Stimulated activated CD8-positive, alpha-beta memory T cell treated with anti-CD3 and anti-CD28 coated beads, Interleukin-15, amount 100 ng/mL, for 24 hours (primary cell): ENCODE results near the gene AMACR.
"Not testable (repeated sequence)": the region's sequence is repeated elsewhere in the genome, so short reads cannot be mapped to it uniquely, and the experiment has no call there.

ENCODE experiments used
- DNase-seq: peaks from one replicate; pipeline ENCODE4 v3.0.0-alpha.2; 2020; ENCODE audit warnings: low read depth

The AMACR gene

GRCh38 chr5:34037726-34038125 is 29.9 kb upstream of the AMACR start:
- DNase-seq: no peak

DNA sequence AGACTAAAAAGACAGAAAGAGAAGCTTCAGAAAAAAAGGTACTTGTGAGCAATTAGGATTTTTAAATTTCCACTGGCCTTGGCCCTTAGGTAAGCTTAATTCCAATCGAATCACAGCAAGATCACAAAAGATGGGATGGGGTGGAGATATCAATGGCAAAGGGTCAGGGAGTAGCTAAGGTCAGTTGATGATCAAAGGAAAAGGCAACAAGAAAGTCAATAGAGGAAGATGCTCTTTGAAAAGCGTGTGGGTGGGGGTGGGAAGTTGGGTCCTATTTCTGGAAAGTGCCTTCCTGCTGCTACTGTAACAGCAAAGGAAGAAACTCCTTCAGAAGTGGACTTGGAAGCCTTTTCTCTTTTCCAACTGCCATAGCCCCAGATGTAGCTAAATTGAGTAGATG is 27.9 kb upstream of the AMACR start:
- DNase-seq: no peak

DNA sequence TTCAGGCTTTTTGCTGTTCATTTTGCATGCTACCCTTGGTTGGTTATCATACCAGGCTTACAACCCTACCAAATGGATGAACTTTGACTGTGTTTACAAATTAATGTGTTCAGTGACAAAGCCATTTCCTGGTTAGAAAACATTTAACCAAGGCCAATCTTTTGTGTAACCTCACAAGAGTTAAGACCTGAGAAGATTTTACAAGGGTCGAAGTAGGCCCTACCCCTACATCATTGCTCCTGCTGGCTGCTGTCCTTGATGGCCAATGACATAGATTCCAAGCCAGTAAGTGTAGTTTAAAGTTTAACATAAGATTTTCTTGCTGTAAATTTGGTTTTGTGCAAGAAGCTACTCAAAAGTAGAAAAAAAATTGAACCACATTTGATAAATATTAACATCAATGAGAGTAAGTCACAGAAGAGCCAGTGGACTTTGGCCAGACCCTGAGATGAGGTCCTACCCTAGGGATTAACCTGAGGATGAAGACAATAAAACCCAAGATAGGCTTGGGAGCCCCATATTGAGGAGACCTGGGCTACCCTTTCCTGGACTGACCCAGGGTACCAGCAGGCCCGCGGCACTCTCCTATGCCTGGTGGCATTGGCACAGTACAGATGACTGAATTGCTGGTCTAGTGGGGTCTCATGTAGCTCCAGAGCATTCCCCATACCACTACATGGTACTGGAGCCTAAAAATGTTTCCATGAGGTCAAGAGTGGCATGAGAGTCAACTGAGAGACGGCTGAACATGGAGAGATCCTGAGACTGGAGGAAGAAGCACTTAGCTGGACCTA is 26.9 kb upstream of the AMACR start:
- DNase-seq: no peak

GRCh38 chr5:34031966-34032365 is 24.1 kb upstream of the AMACR start:
- DNase-seq: no peak

DNA sequence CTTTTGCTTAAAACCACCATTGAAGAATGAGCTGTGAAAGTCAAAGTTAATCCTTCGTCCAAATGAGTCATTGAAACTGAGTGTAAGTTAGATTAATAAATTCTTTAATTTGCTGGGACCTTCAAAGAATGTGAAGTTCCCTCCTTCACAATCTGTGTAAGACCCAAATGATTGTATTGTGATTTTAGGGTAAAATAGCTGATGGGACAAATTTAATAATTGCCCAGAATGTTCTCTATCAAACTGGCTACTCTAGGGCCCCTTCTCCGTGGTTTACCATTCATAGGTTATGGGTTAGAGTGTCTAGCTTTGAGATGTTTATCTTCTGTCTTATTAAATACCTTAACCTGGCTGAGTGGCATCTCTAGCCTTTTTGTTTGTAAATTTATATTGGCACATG is 23.3 kb upstream of the AMACR start:
- no peak for DNase-seq

DNA sequence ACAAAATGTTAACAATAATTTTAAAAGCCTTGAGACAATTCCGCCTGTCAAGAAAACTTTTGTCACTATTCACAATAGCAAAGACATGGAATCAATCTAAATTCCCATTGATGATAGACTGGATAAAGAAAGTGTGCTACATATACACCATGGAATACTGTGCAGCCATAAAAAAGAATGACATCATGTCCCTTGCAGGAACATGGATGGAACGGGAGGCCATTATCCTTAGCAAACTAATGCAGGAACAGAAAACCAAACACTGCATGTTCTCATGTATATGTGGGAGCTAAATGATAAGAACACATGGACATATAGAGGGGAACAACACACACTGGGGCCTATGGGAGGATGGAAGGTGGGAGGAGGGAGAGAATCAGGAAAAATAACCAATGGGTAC is 22.7 kb upstream of the AMACR start:
- DNase-seq: not testable (repeated sequence)

GRCh38 chr5:34030048-34030447 is 22.2 kb upstream of the AMACR start:
- DNase-seq: no peak

DNA sequence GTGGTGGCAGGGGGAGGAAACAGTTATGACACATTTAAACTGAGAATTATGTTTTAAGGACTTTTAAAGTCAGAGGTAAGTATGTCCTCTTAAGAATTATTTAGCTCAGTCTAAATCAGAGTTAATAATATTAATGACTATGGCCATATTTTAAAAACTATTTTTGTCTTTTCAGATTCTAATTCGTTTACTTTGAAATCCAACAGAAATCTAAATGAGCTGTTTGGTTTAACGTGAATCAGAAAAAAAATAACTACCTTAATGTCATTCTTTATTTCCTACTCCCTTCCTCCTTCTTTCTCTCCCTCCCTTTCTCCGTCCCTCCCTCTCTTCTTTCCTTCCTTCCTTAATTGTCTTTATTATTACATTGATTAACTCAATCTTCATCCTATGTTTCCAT is 20.5 kb upstream of the AMACR start:
- no peak for DNase-seq

- DNase-seq: no peak
Measured at GRCh38 chr5:34026089-34026761, 18.4 kb upstream of the AMACR start.

- DNase-seq: no peak
Measured at GRCh38 chr5:34022121-34022705, 14.4 kb upstream of the AMACR start.

DNA sequence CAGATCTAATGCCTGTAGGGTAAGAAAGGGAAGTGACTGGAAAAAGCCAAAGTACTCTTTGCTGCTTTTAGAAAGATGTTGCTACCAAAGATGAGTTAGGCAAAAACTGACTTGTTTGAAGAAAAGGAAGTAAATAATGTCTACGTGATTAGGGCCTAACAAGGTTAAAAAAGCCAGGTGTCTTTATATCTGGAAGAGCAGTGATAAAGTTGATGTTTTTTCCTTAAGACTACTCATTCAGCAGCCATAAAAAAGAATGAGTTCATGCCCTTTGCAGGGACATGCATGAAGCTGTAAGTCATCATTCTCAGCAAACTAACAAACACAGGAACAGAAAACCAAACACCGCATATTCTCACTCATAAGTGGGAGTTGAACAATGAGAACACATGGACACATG is 13.5 kb upstream of the AMACR start:
- DNase-seq: no peak

DNA sequence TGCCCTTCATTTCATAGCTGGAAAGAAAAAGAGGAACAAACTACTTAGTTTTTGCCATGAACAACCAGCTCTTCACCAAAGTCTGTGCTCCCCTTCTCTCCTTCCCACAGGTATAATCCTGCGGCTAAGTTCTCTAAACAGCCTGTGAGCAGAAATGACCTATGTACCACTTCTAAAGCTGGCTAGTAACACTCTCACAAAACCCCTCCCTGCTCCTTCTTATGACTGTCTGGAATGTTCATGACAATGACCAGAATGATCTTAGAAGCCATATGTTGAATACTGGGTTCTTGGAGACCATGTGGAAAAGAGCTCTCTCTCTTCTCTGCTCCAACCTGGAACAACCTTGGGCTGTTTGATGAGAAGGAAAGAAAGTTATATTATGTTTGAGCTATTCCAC is 12.9 kb upstream of the AMACR start:
- DNase-seq: no peak

DNA sequence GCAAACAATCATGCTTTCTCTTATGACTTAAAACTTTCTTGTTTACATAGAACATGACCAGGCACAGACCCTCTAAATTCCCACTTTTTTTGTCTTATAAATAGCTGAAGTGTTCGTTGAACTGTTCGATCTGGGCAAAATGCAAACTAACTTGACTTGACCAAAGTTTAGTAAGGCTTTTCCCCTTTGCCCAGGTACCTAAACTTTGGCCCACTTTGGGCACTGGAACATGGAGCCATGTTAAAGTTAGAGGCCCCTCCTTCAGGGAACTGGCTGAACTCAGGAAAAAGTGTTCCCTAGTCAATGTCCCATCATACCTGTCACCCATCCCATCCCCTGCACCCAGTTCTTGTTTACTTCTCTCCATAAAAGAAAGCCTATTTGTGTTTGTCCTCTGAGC is 9.4 kb upstream of the AMACR start:
- no peak for DNase-seq

DNA sequence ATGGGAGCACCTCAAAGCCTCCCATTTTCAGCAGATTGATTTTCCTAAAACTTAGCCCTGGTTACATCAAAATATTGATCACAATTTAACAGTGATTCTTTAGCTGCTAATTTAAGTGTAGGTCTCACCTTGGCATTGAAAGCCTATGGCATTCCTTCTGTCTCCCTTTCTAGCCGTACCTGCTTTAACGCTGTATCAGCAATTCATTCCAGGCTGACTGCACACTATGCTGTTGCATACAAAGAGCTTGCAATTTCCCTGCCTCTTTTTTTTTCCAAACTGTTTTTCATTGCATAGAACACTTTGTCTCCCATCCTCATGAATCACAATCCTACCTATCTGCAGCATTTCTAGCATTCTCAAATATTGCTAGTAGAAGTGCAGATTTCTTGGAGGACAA is 8.9 kb upstream of the AMACR start:
- no peak for DNase-seq

DNA sequence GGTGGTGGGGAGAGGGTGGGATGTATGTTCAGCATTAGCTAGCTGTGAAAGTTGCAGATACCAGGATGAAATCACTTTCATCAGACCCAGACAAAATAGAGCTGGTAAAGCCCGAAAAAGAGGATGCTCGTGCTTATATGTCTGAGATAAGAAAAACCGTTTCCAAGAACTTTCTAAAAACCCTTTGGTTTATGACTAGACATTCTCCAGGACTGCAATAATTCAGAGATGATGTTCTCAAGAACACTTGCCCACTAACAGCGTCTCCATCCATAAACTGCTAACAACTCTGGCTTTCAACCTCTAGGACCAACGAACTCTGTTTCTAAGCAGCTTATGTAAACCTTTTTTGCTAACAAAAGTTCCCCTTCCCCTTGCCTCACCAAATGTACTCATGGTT is 8.4 kb upstream of the AMACR start:
- no peak for DNase-seq

DNA sequence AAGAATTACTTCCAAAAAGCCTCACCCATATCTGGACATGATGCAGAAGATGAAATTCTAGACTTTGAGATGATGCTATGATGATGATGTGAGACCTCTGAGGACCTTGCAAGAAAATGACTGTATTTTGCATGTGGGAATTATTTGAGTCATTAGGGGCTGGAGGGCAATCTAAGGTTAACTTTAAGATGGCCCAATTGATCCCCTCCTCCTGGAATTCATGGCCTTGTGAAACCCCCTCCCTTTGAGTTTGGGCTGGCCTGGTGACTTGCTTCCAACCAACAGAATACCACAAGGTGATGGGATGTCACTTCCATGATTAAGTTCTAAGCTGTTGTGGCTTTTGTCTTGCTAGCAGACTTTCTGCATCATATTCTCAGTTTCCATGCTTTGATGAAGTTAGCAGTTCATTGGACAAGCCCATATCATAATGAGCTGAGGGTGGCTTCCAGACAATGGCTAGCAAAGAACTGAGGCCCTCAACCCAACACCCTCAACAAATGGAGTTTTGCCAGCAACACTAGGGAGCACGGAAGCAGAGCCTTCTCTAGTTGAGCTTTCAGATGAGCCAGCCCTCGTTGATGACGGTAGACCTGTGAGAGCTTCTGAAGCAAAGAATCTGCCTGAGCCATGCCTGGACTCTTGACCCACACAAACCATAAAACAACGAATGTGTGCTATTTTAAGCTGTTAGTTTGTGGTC is 7.4 kb upstream of the AMACR start:
- DNase-seq: no peak

DNA sequence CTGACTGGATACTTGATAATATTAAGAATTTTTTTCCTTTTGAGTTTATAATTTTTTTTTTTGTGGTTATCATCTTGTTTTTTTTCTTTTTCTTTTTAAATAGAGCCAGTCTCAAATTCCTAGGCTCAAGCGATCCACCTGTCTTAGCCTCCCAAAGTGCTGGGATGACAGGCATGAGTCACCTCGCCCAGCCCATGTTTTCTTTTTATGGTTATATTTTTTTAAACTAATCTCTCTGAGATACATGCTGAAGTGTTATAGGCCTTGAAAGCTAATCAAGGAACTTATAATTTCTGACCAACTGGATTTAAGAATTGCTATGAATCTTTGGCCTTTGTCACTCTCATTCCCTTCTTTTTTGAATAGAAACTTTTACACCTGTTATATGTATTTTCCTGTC is 6.8 kb upstream of the AMACR start:
- no peak for DNase-seq

- DNase-seq: no peak
Measured at GRCh38 chr5:34013547-34013946, 5.7 kb upstream of the AMACR start.

DNA sequence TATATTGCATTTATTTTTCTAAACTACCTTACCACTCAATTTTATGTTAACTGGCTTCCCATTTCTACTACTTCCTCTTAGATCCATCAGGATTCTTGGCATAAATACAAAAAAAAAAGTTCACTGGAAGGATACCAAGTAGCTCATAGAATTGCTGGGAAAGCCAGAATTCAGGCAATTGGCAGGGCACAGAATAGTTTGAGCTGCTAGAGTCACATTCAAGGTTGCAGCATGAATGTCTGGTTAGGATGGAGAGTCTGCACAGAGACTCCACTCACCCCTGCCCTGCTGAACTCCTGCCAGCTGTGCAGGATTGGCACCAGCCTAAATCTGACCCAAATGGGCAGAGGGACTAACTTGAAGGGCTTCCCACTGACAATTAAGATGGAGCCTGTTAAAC is 4.9 kb upstream of the AMACR start:
- DNase-seq: no peak

GRCh38 chr5:34011536-34011935 is 3.7 kb upstream of the AMACR start:
- no peak for DNase-seq

DNA sequence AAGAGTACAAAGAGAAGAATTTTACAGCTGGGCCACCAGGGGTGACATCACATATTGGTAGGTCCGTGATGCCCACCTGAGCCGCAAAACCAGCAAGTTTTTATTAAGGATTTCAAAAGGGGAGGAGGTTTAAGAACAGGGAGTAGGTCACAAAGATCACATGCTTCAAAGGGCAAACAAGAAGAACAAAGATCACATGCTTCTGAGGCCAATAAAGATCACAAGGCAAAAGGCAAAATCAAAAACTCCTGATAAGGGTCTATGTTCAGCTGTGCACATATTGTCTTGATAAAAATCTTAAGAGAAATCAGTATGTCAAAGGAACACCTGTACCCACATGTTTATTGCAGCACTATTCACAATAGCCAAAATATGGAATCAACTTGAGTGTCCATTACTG is 2.3 kb upstream of the AMACR start:
- not testable (repeated sequence) for DNase-seq

DNA sequence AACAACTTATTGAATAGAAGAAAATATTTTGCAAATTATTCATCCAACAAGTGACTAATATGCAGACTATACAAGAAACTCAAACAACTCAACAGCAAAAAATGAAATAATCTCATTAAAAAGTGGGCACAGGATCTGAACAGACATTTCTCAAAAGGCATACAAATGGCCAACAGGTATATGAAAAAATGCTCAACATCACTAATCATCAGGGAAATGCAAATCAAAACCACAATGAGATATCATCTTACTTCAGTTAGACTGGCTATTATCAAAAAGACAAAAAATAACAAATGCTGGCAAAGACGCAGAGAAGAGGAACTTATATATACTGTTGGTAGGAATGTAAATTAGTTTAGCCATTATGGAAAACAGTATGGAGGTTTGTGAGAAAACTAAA is 1.8 kb upstream of the AMACR start:
- no peak for DNase-seq

- no peak for DNase-seq
Measured at GRCh38 chr5:34008802-34009201, 952 bp upstream of the AMACR start.
